Mesodermal cell (in vitro differentiated cells): ENCODE data around the gene UTP4.
A peak's percentile ranks its signal among the peaks of the same experiment; 100 is the strongest.

Experiments used
- H3K27ac ChIP-seq: 2 replicates; pipeline ENCODE4 v1.7.0; 2013; ENCODE audit warnings: mild to moderate bottlenecking, low read depth, low read length, moderate library complexity; ENCODE audit not compliant: severe bottlenecking
- H3K36me3 ChIP-seq: 2 replicates; pipeline ENCODE4 v1.7.1; 2013; ENCODE audit warnings: mild to moderate bottlenecking, low read length, moderate library complexity; ENCODE audit not compliant: control insufficient read depth, insufficient read depth
- H3K4me1 ChIP-seq: one replicate; pipeline ENCODE4 v1.7.1; 2013; ENCODE audit warnings: mild to moderate bottlenecking, low read length; ENCODE audit not compliant: insufficient read depth, control insufficient read depth, poor library complexity, severe bottlenecking
- H3K4me3 ChIP-seq: 2 replicates; pipeline ENCODE4 v1.7.0; 2013; ENCODE audit warnings: low read length, control low read depth, mild to moderate bottlenecking; ENCODE audit not compliant: insufficient read depth, poor library complexity, severe bottlenecking; ENCODE audit errors: extremely low read depth
- H3K9me3 ChIP-seq: 2 replicates; pipeline ENCODE4 v1.7.1; 2013; ENCODE audit warnings: mild to moderate bottlenecking, low read length, moderate library complexity; ENCODE audit not compliant: control insufficient read depth
- WGBS, 2 experiments: methylation state at CpG; one replicate each; pipeline ENCODE4 v1.1.5; 2013; ENCODE audit warnings: missing lambda C conversion rate in 2 of 2; ENCODE audit not compliant: insufficient coverage in 2 of 2; 5-methylcytosine and 5-hydroxymethylcytosine counted together

The UTP4 gene

GRCh38 chr16:69165584-69165983, 33.1 kb downstream of the UTP4 start:
- Histone ChIP-seq H3K4me3 (no peak overlapping the region), H3K27ac (no peak overlapping the region), H3K9me3 (no peaks in the 10 kb centered on the region), H3K4me1 (peaks cover 18% of the 10 kb centered on the region), H3K36me3 (peaks cover 95% of the 10 kb centered on the region)
- 96 to 100% methylated on average over 4 to 6 of the region's 6 CpGs for WGBS, 2 experiments

GRCh38 chr16:69166221-69166833, 33.9 kb downstream of the UTP4 start:
- Histone ChIP-seq H3K4me3 (no peak overlapping the region), H3K9me3 (no peaks in the 10 kb centered on the region), H3K27ac (no peak overlapping the region), H3K4me1 (peaks cover 18% of the 10 kb centered on the region), H3K36me3 (peaks cover 89% of the 10 kb centered on the region)
- 95 to 96% methylated on average over 8 of the region's 8 CpGs for WGBS, 2 experiments

- Histone ChIP-seq H3K36me3 (peaks cover 82% of the 10 kb centered on the region), H3K27ac (no peak overlapping the region), H3K4me1 (peaks cover 18% of the 10 kb centered on the region), H3K4me3 (no peak overlapping the region), H3K9me3 (no peaks in the 10 kb centered on the region)
- WGBS, 2 experiments: 90 to 100% methylated on average over 1 to 3 of the region's 7 CpGs
These were observed 34.8 kb downstream of the UTP4 start for GRCh38 chr16:69166946-69167930.

- Histone ChIP-seq H3K4me1 (peaks cover 18% of the 10 kb centered on the region), H3K9me3 (no peaks in the 10 kb centered on the region), H3K4me3 (no peak overlapping the region), H3K27ac (peak overlapping the region; percentile 41), H3K36me3 (peaks cover 71% of the 10 kb centered on the region)
- WGBS, 2 experiments: 82 to 90% methylated on average over 2 of the region's 4 CpGs
These were observed 36.6 kb downstream of the UTP4 start for GRCh38 chr16:69169051-69169450.

GRCh38 chr16:69169607-69170352, 37.3 kb downstream of the UTP4 start:
- 67 to 90% methylated on average over 1 of the region's 6 CpGs for WGBS, 2 experiments

GRCh38 chr16:69171325-69172084, 39.1 kb downstream of the UTP4 start:
- 82 to 85% methylated on average over 4 of the region's 6 CpGs for WGBS, 2 experiments

More at GRCh38 chr16:69169607-69170352, 37.3 kb downstream of the UTP4 start:
- no peaks in the 10 kb centered on the region for H3K9me3 ChIP-seq
- peak overlapping the region; percentile 41 for H3K27ac ChIP-seq
- no peak overlapping the region for H3K4me3 ChIP-seq
- H3K36me3 ChIP-seq: peaks cover 66% of the 10 kb centered on the region
- peaks cover 18% of the 10 kb centered on the region for H3K4me1 ChIP-seq

GRCh38 chr16:69176033-69176800, 43.8 kb downstream of the UTP4 start:
- Histone ChIP-seq H3K9me3 (no peaks in the 10 kb centered on the region), H3K27ac (no peak overlapping the region), H3K4me3 (no peak overlapping the region), H3K36me3 (peaks cover 11% of the 10 kb centered on the region), H3K4me1 (no peaks in the 10 kb centered on the region)
- 92 to 100% methylated on average over 2 to 3 of the region's 4 CpGs for WGBS, 2 experiments

More at GRCh38 chr16:69171325-69172084, 39.1 kb downstream of the UTP4 start:
- H3K27ac ChIP-seq: peak overlapping the region; percentile 26
- no peak overlapping the region for H3K4me3 ChIP-seq
- no peaks in the 10 kb centered on the region for H3K9me3 ChIP-seq
- peaks cover 14% of the 10 kb centered on the region for H3K4me1 ChIP-seq
- H3K36me3 ChIP-seq: peaks cover 53% of the 10 kb centered on the region

- 84 to 87% methylated on average over 5 to 6 of the region's 6 CpGs for WGBS, 2 experiments
- Histone ChIP-seq H3K4me3 (no peak overlapping the region), H3K36me3 (peaks cover 4% of the 10 kb centered on the region), H3K27ac (no peak overlapping the region), H3K4me1 (peaks cover 3% of the 10 kb centered on the region), H3K9me3 (no peaks in the 10 kb centered on the region)
These were observed 47.0 kb downstream of the UTP4 start for GRCh38 chr16:69179328-69180010.

- peaks cover 3% of the 10 kb centered on the region for H3K4me1 ChIP-seq
- H3K27ac ChIP-seq: no peak overlapping the region
- peaks cover 4% of the 10 kb centered on the region for H3K36me3 ChIP-seq
- no peaks in the 10 kb centered on the region for H3K9me3 ChIP-seq
- no peak overlapping the region for H3K4me3 ChIP-seq
These were observed 47.5 kb downstream of the UTP4 start for GRCh38 chr16:69180011-69180338.
